ENCODE data around the gene BBS4.
"Not testable (repeated sequence)": the region's sequence is repeated elsewhere in the genome, so short reads cannot be mapped to it uniquely, and the experiment has no call there.

Gene BBS4

GRCh38 chr15:72685925-72686794, at the start of gene BBS4, which contains the start of gene HIGD2B:
TSS of gene BBS4 (plus strand) at chr15:72686207. CDS start at chr15:72686228, 21 bp downstream.
TSS of gene HIGD2B (minus strand) at chr15:72686182. CDS start at chr15:72676374, 9,808 bp downstream.
- DNase-seq (ENCODE audit: low spot score), result peak; percentile 68

- not testable (repeated sequence) for DNase-seq (ENCODE audit: low spot score)
These were observed 49.3 kb upstream of the BBS4 start for GRCh38 chr15:72636519-72637282.

GRCh38 chr15:72639759-72640483, 46.1 kb upstream of the BBS4 start:
- DNase-seq (ENCODE audit: low spot score), result not testable (repeated sequence)

- not testable (repeated sequence) for DNase-seq (ENCODE audit: low spot score)
These were observed 43.7 kb upstream of the BBS4 start for GRCh38 chr15:72642271-72642670.

DNA sequence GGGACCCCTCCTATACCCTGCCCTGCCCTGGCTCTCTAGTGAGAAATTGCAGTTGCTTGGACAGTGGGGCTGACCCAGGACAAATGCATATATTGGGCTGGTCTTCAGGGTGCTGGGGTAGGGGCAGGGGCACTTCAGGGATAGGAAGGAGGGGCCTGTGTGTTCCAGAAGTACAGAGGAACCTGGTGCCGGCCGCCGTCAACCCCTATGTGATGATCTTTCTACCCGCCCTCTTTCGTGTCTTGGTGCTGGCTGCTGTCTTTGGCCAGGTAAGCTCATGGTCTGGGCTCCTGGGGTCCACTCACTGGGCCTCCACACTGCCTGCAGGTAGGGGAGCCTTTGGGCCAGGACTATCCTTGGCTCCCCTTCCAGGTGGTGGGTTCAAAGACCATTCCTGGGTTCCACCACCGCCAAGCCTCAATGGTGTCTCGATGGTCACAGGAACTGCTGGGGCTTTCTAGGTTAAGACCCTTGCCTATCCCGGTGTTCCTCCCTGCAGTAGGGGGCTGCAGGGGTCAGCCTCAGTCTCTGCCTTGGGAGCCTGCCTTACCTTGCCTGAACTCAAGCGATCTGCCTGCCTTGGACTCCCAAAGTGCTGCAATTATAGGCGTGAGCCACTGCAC, 37.3 kb upstream of the BBS4 start:
- not testable (repeated sequence) for DNase-seq (ENCODE audit: low spot score)

DNA sequence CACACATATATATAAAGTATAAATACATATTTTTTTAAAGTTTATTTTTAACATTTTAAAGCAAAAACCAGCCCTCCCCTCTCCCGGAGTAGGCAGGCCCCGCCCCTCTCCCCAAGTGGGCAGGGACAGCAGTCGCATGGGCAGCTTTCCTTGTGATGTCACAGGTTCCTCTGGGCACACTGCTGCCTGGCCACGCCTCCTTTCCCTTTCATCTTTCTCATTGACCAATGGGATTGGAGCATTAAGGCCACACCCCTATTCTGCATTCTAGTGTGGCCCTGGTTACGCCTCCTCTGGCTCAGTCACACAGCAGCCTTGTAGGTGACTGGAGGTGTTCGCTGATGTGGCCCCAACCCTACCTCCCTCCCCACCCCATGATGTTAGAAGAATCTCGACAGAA, 31.6 kb upstream of the BBS4 start, which contains the start of gene GOLGA6B:
TSS of gene GOLGA6B (plus strand) at position 301 of the 400 bp plus-strand sequence. CDS start at position 342, 41 bp downstream.
- not testable (repeated sequence) for DNase-seq (ENCODE audit: low spot score)

DNA sequence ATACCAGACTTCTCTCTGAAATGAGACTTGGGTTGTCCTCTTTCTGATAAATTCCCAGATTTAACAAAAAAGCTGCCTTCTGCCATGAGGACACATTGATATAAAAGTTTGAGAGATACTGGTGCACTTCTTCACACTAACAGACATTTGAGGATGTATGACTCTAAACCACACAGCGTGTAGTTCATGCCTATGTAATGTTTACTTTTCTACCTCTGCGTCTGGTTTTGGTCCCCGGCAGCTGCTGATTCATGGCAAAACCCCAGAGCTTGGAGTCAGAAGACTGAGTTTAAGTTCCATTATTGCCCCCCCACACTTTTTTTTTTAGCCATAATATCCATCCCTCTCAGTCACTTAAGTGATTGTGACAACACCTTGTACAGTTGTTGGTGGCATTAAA, 30.0 kb upstream of the BBS4 start:
- not testable (repeated sequence) for DNase-seq (ENCODE audit: low spot score)

GRCh38 chr15:72661081-72661480, 24.9 kb upstream of the BBS4 start:
- not testable (repeated sequence) for DNase-seq (ENCODE audit: low spot score)

DNA sequence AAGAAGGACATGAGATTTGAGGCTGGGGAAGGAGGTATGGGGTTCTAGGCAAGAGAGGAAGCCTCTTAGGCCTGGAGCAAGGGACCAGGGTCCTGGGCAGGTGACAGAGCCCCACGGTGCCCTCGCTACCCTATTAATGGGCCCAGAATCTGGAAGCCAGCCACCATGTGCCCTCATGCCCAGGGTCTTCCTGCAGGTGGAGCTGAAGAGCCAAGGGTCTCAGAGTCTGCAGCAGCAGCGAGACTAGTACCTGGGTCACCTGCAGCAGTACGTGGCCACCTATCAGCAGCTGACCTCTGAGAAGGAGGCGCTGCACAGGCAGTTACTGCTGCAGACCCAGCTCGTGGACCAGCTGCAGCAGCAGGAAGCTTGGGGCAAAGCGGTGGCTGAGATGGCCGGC, 22.1 kb upstream of the BBS4 start:
- not testable (repeated sequence) for DNase-seq (ENCODE audit: low spot score)

DNA sequence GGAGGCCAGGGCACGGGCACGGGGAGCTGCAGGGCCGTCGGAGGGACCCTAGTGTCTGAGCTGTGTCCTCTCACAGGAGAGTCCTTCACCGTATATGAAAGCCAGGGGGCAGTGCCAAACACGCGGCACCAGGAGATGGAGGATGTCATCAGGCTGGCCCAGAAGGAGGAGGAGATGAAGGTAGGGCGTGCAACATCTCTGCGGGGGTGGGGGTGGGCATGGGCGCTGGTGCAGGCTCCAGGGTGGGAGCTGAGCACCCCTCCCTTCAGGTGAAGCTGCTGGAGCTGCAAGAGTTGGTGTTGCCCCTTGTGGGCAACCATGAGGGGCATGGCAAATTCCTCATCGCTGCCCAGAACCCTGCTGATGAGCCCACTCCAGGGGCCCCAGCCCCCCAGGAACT, 20.3 kb upstream of the BBS4 start:
- DNase-seq (ENCODE audit: low spot score), result not testable (repeated sequence)

DNA sequence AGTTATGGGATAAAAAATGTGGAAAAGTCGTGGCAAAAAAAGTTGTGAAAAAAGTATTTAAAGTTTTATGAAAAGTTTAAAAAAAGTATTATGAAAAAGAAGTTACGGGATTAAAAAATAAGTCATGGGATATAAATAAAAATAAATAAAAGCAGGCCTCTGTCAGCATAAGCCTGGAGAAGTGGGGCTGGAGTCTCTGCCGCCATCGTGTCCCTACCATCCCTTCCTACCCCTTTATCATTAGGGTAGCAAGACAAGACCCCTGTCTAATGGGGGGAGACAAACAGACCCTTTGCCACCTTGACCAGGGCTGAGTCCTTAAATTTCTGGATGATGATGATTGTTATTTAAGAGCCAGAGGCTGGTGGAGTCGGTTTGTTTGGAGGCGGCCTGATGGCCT, 16.2 kb upstream of the BBS4 start:
- DNase-seq (ENCODE audit: low spot score), result not testable (repeated sequence)

GRCh38 chr15:72670656-72671352, 15.2 kb upstream of the BBS4 start:
- peak; percentile 80 for DNase-seq (ENCODE audit: low spot score)

- no peak for DNase-seq (ENCODE audit: low spot score)
These were observed 14.5 kb upstream of the BBS4 start for GRCh38 chr15:72671525-72671924.

DNA sequence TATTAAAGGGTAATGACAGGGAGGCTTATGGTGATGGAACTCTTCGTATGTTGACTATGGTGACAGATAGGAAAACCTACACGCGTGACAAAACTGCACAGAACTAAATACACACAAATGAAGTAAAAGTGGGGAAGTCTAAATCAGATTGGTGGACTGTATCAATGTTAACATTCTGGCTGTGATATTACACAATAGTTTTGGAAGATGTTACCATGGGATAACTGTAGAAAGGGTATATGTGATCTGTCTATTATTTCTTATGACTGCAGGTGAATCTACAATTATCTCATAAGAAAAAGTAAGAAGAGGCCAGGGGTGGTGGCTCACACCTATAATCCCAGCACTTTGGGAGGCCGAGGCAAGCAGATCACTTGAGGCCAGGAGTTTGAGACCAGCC, 9.2 kb upstream of the BBS4 start:
- DNase-seq (ENCODE audit: low spot score), result no peak

GRCh38 chr15:72680931-72681330, 5.1 kb upstream of the BBS4 start:
- DNase-seq (ENCODE audit: low spot score), result no peak

GRCh38 chr15:72682772-72683171, 3.2 kb upstream of the BBS4 start:
- no peak for DNase-seq (ENCODE audit: low spot score)

GRCh38 chr15:72685301-72685924, 594 bp upstream of the BBS4 start:
- no peak for DNase-seq (ENCODE audit: low spot score)

GRCh38 chr15:72688697-72689096, 2.7 kb downstream of the BBS4 start:
- DNase-seq (ENCODE audit: low spot score), result no peak

DNA sequence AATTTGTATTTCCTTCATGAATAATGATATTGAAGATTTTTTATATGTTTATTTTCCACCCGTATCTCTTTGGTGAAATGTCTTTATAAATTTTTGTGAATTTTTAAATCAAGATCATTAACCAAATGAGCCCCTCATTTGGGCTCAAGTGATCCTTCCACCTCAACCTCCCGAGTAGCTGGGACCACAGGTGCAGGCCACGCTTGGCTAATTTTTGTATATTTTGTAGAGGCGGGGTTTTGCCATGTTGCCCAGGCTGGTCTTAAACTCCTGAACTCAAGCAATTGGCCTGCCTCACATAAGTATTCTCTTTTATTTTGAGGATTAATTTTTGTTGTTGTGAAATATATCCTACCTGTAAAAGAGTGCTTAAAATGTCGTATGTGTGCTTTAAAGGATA, 4.9 kb downstream of the BBS4 start:
- no peak for DNase-seq (ENCODE audit: low spot score)

- no peak for DNase-seq (ENCODE audit: low spot score)
These were observed 12.9 kb downstream of the BBS4 start for GRCh38 chr15:72698938-72699337.

- DNase-seq (ENCODE audit: low spot score), result no peak
These were observed 14.1 kb downstream of the BBS4 start for GRCh38 chr15:72700076-72700475.
